Subcutaneous adipose tissue (tissue), 4 donors: Measurements from ENCODE around the gene HMOX2. TPM values are rescaled to one million over a fixed set of nuclear protein-coding genes. Genes with fewer than 3 reads are reported as not detected.

ENCODE experiments used
- total RNA-seq, 4 donors: library from RNA; depleted of rRNA; stranded (reverse); fragments of >200 nt; gene quantifications; one replicate each; pipeline ENCODE4 v1.1.0, GENCODE V29; 2016
- TF ChIP-seq, protein P1 (sequence below): fragments of 450-650 bp; IDR thresholded peaks from one replicate; pipeline ENCODE4 v1.5.1; 2016; ENCODE audit warnings: low read depth, mild to moderate bottlenecking, control low read depth, antibody characterized with exemption, moderate library complexity

Gene HMOX2
- total RNA-seq, 4 donors from 2014 or later = 57.8 to 131 (median 88.8) TPM

DNA sequence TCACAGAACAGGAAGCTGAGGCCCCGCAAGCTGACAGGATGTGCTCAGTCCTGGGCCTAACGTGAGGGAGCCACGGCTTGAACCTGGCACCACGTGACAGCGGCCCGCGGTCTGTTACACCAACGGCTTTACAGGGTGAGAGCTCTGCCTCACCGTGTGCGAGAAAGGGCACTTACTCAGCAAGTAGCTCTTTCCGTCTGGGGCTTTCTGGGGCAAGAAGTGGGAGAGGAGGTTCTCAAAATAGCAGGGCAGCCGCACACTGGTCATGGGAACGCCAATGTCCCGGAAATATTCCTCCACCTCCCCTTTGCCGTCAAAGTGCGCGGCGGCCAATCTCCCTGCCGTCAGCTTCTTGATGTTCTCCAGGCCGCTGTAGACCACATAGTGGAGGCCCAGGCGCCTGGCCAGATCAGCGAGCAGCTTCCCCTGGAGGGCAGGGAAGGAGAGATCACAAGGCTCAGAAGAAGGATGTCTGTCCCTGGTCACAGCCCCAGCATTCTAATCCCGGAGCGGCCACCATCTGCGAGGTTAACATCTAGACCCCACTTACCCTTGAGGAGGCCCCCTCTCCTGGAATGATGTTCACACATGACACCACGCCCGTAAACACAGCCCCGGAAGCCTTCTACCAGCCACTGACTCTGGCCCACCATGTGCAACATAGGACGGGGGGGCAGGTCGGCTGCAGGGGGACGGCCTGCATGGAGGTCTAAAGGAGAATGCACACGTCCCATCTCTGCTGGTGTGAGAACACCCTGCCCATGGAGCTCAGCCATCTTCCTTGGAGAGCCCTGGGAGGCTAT, 10.0 kb upstream of the HMOX2 start:
- TF ChIP-seq, protein P1, sequence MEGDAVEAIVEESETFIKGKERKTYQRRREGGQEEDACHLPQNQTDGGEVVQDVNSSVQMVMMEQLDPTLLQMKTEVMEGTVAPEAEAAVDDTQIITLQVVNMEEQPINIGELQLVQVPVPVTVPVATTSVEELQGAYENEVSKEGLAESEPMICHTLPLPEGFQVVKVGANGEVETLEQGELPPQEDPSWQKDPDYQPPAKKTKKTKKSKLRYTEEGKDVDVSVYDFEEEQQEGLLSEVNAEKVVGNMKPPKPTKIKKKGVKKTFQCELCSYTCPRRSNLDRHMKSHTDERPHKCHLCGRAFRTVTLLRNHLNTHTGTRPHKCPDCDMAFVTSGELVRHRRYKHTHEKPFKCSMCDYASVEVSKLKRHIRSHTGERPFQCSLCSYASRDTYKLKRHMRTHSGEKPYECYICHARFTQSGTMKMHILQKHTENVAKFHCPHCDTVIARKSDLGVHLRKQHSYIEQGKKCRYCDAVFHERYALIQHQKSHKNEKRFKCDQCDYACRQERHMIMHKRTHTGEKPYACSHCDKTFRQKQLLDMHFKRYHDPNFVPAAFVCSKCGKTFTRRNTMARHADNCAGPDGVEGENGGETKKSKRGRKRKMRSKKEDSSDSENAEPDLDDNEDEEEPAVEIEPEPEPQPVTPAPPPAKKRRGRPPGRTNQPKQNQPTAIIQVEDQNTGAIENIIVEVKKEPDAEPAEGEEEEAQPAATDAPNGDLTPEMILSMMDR = no peak

DNA sequence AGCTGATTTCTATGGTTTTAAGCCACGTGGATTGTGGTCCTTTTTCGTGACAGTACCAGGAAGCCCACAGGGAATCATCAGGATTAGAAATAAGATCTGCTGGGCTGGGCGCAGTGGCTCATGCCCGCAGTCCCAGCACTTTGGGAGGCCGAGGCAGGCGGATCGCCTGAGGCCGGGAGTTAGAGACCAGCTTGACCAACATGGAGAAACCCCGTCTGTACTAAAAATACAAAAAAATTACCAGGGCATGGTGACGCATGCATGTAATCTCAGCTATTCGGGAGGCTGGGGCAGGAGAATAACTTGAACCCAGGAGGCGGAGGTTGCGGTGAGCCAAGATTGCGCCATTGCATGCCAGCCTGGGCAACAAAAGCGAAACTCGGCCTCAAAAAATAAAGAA, 8.3 kb upstream of the HMOX2 start:
- TF ChIP-seq, protein P1 = no peak

GRCh38 chr16:4468972-4469371, 7.2 kb upstream of the HMOX2 start:
- TF ChIP-seq, protein P1 = no peak

DNA sequence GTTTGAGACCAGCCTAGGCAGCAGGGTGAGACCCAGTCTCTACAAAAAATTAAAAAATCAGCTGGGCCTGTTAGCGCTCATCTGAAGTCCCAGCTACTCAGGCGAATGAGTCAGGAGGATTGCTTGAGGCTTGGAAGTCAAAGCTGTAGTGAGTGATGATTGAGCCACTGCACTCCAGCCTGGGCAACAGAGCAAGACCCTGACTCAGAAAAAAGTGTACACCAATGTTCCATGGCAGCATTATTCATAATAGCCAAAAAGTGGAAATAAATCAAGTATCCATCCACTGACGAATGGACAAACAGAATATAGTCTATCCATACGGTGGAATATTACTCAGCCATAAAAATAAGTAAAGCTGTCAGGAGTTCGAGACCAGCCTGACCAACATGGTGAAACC, 4.3 kb upstream of the HMOX2 start:
- TF ChIP-seq, protein P1 = no peak

DNA sequence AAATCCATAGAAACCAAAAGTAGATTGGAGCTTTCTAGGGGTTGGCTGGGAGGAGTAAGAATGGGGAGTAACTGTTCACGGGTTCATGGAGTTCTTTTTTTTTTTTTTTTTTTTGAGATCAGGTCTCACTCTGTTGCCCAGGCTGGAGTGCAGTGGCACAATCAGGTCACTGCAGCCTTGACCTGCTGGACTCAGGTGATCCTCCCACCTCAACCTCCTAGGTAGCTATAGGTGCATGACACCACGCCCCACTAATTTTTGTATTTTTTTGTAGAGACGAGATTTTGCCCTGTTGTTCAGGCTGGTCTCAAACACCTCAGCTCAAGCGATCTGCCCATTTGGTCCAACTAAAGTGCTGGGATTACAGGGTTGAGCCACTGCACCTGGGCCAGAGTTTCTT, 3.3 kb upstream of the HMOX2 start:
- TF ChIP-seq, protein P1 = no peak

GRCh38 chr16:4474192-4474961, 1.8 kb upstream of the HMOX2 start, which contains the start of gene NMRAL1:
Gene NMRAL1, minus strand, starts transcription at chr16:4474625. Its CDS starts 493 bp downstream, at chr16:4474132.
- TF ChIP-seq, protein P1 = no peak

GRCh38 chr16:4477966-4478365, 1.8 kb downstream of the HMOX2 start:
- TF ChIP-seq, protein P1 = no peak
